ENCODE data around the gene JAM3.
"Not testable (repeated sequence)": the region's sequence is repeated elsewhere in the genome, so short reads cannot be mapped to it uniquely, and the experiment has no call there.

JAM3 gene

GRCh38 chr11:134062265-134063123 is 6.4 kb upstream of the JAM3 start:
- no peak for DNase-seq (ENCODE audit: low read depth)

GRCh38 chr11:134063124-134063495 is 5.8 kb upstream of the JAM3 start:
- no peak for DNase-seq (ENCODE audit: low read depth)

GRCh38 chr11:134063991-134064747 is 4.7 kb upstream of the JAM3 start:
- no peak for DNase-seq (ENCODE audit: low read depth)

- no peak for DNase-seq (ENCODE audit: low read depth)
Observed at GRCh38 chr11:134065381-134065780, 3.5 kb upstream of the JAM3 start.

DNA sequence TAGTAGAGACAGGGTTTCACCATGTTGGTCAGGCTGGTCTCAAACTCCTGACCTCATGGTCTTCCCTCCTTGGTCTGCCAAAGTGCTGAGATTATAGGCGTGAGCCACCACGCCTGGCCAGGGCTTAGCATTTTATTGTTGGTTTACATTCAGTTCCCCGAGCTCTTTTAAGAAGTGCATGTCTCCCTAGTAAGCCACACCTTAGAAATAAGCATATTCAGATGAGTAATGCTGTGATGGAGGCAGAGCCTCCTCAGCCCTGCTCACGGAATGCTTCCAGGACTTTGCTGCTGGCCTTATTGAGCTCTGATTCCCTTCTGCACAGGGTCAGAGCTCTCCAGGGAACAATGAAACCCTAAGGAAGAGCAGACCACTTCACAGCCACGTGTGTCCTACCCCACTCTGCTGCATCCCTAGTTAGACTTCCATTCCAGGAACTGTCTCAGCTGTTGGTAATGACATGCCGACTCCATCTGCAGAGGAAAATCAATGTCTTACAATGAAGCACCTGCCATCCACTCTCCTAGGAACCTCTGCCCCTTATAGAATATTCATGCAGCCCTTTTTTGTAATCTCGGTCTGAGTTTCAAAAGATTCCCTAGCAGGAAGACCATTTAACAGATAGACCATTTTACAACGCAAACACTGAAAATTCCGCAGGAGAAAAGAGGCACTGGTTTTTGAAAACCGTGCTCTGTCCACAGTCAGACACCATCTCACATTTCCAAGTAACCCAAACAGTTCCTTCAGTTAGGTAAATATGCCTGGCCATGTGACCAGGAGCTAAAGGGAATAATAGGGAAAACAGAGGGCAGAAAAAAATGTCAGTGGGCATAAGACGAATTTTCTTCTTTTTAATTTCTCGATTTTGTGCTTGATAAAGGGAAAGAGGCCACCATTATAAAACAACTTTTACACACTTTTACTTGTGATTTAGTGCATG is 1.7 kb upstream of the JAM3 start:
- DNase-seq (ENCODE audit: low read depth) = no peak

GRCh38 chr11:134069426-134070341 is 812 bp downstream of the JAM3 start:
- no peak for DNase-seq (ENCODE audit: low read depth)

GRCh38 chr11:134070342-134070845 is 1.5 kb downstream of the JAM3 start:
- DNase-seq (ENCODE audit: low read depth) = no peak

- DNase-seq (ENCODE audit: low read depth) = no peak
Observed at GRCh38 chr11:134071306-134071705, 2.4 kb downstream of the JAM3 start.

GRCh38 chr11:134071766-134072402 is 3.0 kb downstream of the JAM3 start:
- no peak for DNase-seq (ENCODE audit: low read depth)

GRCh38 chr11:134072844-134073243 is 4.0 kb downstream of the JAM3 start:
- no peak for DNase-seq (ENCODE audit: low read depth)

DNA sequence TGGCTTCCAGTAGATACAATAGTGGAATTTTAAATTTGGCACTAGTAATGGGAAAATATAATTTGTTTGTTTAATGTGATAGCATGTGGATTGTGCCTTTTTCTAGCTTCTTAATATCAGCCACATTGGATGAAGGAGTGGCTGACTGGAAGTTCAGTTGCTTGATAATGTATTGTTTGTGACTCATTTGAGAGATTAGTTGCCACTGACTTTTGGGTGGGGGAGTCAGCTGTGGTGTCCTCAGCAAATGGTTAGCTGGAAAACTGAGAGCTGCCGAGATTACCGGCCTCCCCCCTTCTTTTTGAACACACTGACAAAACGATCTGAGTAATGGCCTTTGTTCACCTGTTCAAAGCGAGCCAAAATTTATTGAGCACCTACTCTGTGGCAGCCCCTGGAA is 5.5 kb downstream of the JAM3 start:
- DNase-seq (ENCODE audit: low read depth) = no peak

DNA sequence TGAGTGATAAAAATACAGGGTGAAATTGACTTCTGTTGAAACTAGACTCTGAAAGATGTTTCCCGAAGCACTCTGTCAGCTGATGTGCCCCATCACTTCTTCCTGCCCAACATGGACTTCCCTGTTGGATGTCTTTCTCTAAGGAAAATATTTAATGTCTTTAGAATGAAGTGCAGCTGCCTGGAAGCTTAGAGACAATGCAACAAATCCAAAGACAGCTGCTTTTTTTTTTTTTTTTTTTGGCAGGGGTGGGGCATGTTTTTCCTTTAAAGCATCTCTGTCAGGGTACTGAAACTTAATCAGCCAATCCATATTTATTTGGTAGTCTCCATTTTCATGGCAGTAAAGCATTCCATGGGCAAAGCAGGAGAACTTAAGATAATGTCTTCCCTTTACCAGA is 5.9 kb downstream of the JAM3 start:
- no peak for DNase-seq (ENCODE audit: low read depth)

GRCh38 chr11:134079317-134079716 is 10.4 kb downstream of the JAM3 start:
- DNase-seq (ENCODE audit: low read depth) = no peak

DNA sequence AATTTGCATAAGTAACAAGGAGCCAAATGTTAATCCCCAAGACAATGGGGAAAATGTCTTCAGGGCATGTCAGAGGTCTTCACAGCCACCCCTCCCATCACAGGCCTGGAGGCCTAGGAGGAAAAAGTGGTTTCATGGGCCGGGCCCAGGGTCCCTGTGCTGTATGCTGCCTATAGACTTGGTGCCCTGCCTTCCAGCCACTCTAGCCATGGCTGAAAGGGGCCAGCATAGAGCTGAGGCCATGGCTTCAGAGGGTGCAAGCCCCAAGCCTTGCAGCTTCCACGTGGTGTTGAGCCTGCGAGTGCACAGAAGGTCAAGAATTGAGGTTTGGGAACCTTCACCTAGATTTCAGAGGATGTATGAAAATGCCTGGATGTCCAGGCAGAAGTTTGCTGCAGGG is 12.4 kb downstream of the JAM3 start:
- DNase-seq (ENCODE audit: low read depth) = not testable (repeated sequence)

DNA sequence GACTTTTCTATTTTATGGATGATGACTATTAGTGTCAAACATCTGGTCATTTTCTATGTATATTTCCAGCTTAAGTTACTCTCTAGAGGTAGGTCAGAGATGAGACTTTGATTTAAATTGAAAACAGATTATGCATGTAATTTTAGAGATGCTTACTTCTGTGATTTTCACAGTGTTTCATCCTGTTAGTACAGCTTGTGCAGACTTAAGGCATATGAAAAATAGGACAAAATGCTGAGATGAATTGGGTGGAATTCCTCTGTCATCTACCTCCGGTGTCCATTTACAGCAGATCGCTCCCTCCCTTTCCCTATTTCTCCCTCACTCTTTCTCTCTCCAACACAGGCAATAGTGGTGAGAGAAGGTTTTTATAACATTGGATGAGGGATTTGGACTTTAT is 14.1 kb downstream of the JAM3 start:
- no peak for DNase-seq (ENCODE audit: low read depth)

GRCh38 chr11:134086376-134086775 is 17.5 kb downstream of the JAM3 start:
- no peak for DNase-seq (ENCODE audit: low read depth)

GRCh38 chr11:134092006-134092405 is 23.1 kb downstream of the JAM3 start:
- DNase-seq (ENCODE audit: low read depth) = not testable (repeated sequence)

- no peak for DNase-seq (ENCODE audit: low read depth)
Observed at GRCh38 chr11:134097166-134097565, 28.3 kb downstream of the JAM3 start.

DNA sequence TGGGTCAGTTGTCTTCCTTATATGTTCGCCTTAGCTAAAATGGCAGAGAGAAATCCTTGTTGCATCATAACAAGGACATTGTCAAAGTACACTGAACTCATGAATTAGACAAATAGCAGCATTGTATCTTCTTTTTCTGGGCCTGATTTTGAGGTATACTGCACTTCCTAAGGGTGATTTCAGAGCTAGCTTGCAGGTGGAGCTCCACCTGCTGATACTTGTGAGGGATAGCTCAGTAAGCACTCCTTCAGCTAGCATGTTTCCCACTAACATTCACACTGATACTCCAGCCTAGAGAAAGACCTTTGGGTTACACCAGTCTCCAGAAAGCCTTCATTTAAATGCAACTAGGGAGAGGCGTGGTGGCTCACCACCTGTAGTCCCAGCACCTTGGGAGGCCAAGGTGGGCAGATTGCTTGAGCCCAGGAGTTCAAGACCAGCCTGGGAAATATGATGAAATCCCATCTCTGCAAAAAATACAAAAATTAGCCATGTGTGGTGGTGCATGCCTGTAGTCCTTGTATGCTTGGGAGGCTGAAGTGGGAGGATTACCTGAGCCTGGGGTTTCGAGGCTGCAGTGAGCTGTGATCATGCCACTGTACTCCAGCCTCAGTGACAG is 29.8 kb downstream of the JAM3 start:
- no peak for DNase-seq (ENCODE audit: low read depth)

DNA sequence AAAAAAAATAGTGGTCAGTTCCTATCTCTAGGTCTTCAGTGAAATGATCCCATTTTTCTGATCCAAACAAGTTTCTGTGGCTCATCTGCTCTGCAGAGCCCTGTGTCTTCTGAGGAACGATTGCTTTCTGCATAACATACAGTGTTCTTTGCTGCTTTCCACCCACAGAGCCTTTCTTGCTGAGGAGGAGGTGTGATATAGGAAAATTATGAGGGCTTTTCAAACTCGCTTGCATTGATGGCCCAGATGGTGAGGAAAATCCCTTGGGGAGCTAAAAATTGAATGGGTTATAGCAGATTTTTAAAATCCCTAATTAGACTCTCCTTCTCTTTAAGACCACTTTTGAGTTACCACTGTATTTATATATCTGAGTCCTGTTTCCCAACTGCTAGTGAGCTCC is 31.3 kb downstream of the JAM3 start:
- no peak for DNase-seq (ENCODE audit: low read depth)
